Testis (tissue), 2 donors: ENCODE data around the gene KNL1.

Source experiments
- CTCF ChIP-seq, 3 experiments: fragments of 450-650 bp in 2 of 3; fragments of 200-600 bp in 1 of 3; sonication (generic) in 1 of 3; IDR thresholded peaks; one replicate each; pipeline ENCODE4 v1.5.1; 2016 to 2019; ENCODE audit warnings: antibody characterized with exemption in 3 of 3, mild to moderate bottlenecking in 2 of 3, moderate library complexity in 1 of 3
- POLR2A ChIP-seq: fragments of 450-650 bp; IDR thresholded peaks from one replicate; pipeline ENCODE4 v1.6.1; 2017; ENCODE audit warnings: antibody characterized with exemption, mild to moderate bottlenecking, moderate library complexity

- TF ChIP-seq POLR2A (no peak), CTCF (IDR thresholded peaks at IDR 0.05) (no peak)
Observed at GRCh38 chr15:40595219-40595618, 1.2 kb downstream of the KNL1 start.
